Activated naive CD8-positive, alpha-beta T cell treated with anti-CD3 and anti-CD28 coated beads for 36 hours (primary cell): ENCODE results near the gene CDH22. TPM values are rescaled to one million over a fixed set of nuclear protein-coding genes. Genes with fewer than 3 reads are reported as not detected.

Experiments
- DNase-seq: peaks from one replicate; pipeline ENCODE4 v3.0.0; 2021
- H3K27ac Mint-ChIP-seq: one replicate; pipeline ENCODE4 v1.8.0; 2022; ENCODE audit warnings: mild to moderate bottlenecking, moderate library complexity, mixed read lengths
- H3K27me3 Mint-ChIP-seq: one replicate; pipeline ENCODE4 v1.8.0; 2022; ENCODE audit warnings: mild to moderate bottlenecking, mixed read lengths
- H3K36me3 Mint-ChIP-seq: one replicate; pipeline ENCODE4 v1.8.0; 2021; ENCODE audit warnings: mild to moderate bottlenecking, mixed read lengths
- H3K4me1 Mint-ChIP-seq: one replicate; pipeline ENCODE4 v1.8.0; 2021; ENCODE audit warnings: mixed read lengths
- H3K4me3 Mint-ChIP-seq: one replicate; pipeline ENCODE4 v1.8.0; 2022; ENCODE audit warnings: mild to moderate bottlenecking, moderate library complexity, mixed read lengths
- H3K9me3 Mint-ChIP-seq: one replicate; pipeline ENCODE4 v1.8.0; 2022; ENCODE audit warnings: mixed read lengths
- total RNA-seq, 2 experiments: library from RNA; stranded (reverse); gene quantifications; one replicate each; pipeline ENCODE4 v1.2.3, GENCODE V29; 2021

The CDH22 gene
- total RNA-seq, 2 experiments from 2014 or later = 0.12 TPM; not detected in 1

- Mint-ChIP-seq H3K4me3 (no peak overlapping the region), H3K9me3 (no peaks in the 10 kb centered on the region), H3K27ac (no peak overlapping the region), H3K27me3 (peaks cover 34% of the 10 kb centered on the region), H3K4me1 (no peaks in the 10 kb centered on the region), H3K36me3 (no peaks in the 10 kb centered on the region)
- DNase-seq = no peak
Observed at GRCh38 chr20:46304361-46304760, 3.9 kb downstream of the CDH22 start.

DNA sequence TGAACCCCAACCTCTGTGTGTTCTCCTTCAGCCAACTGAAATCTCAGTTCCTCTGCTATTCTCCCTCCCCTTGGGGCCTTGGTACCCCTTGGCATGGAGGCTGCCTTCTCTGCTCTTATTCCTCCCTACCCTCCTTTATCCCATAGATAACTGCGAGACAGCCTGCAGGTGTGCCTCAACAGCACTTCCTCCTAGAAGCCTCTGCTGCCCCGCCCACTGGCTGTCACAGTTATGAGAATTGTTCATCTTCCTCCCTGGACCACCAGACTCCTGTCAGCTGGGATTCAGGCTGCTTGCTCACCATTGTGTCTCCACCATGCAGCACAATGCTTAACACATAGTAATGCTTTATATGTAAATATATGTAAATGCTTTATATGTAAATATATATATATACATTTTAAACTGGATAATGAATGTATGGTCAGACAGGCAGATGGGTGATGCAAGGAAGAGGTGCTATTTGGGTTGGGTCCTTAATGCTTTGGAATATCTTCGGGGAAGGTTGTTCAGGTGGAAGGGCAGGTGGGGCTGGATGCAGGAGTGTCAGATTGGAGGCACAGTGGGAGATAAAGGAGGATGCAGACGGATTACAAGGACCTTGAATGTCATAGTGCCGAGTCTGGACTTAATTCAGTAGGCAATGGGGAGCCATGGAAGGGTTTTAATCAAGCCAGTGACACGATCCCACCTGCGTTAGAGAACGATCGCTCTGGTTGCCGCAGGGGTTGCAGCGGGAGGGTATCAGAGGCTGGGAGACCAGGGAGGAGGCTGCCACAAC is 4.9 kb downstream of the CDH22 start:
- no peak overlapping the region for H3K27ac Mint-ChIP-seq
- H3K9me3 Mint-ChIP-seq = no peaks in the 10 kb centered on the region
- no peak overlapping the region for H3K4me3 Mint-ChIP-seq
- no peaks in the 10 kb centered on the region for H3K4me1 Mint-ChIP-seq
- peaks cover 25% of the 10 kb centered on the region for H3K27me3 Mint-ChIP-seq
- no peaks in the 10 kb centered on the region for H3K36me3 Mint-ChIP-seq
- DNase-seq = no peak

- H3K4me1 Mint-ChIP-seq = no peaks in the 10 kb centered on the region
- peaks cover 27% of the 10 kb centered on the region for H3K27me3 Mint-ChIP-seq
- H3K36me3 Mint-ChIP-seq = no peaks in the 10 kb centered on the region
- H3K27ac Mint-ChIP-seq = no peak overlapping the region
- no peak for DNase-seq
- H3K4me3 Mint-ChIP-seq = no peak overlapping the region
- no peaks in the 10 kb centered on the region for H3K9me3 Mint-ChIP-seq
Observed at GRCh38 chr20:46302106-46302505, 6.2 kb downstream of the CDH22 start.

DNA sequence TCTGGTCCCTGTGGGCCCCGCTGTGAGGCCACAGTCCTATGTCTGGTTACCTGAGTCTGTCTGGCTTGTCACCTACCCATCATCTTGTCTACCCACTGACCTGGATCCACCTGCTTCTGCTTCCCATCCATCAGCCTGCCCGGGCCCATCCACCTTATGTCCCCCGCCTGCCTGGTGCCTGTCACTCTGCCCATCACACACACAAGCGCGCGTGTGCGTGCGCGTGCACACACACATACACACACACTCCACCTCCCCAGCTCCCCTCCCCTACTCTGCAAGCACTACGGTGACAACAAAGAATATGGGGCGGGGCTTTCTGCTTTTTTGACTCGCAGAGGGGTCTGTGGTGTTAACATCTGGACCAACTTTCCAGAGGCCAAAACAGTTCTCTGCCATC is 8.0 kb downstream of the CDH22 start:
- Mint-ChIP-seq H3K27me3 (peaks cover 26% of the 10 kb centered on the region), H3K4me3 (no peak overlapping the region), H3K9me3 (no peaks in the 10 kb centered on the region), H3K36me3 (no peaks in the 10 kb centered on the region), H3K4me1 (no peaks in the 10 kb centered on the region), H3K27ac (no peak overlapping the region)
- no peak for DNase-seq

- Mint-ChIP-seq H3K27me3 (peaks cover 30% of the 10 kb centered on the region), H3K4me1 (no peaks in the 10 kb centered on the region), H3K36me3 (no peaks in the 10 kb centered on the region), H3K27ac (no peak overlapping the region), H3K4me3 (no peak overlapping the region), H3K9me3 (no peaks in the 10 kb centered on the region)
- no peak for DNase-seq
Observed at GRCh38 chr20:46299078-46299477, 9.2 kb downstream of the CDH22 start.

DNA sequence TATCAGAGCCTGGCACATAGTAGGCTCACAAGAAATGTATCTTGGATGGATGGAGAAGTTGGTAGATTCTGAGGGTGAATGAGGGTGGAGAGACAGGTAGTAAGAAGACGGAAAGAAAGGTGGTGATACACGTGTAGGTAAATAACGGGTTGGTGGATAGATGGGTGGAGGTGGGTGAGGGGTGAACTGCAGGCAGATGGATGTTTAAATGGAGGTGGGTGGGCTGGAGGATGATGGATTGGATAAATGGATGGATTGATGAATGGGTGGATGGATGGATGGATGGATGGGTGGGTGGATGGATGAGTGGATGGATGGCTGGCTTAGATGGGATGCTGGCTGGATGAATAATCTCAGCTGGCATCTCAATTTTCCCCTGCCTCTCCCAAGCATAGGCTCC is 9.9 kb downstream of the CDH22 start:
- Mint-ChIP-seq H3K27ac (no peak overlapping the region), H3K36me3 (no peaks in the 10 kb centered on the region), H3K4me3 (no peak overlapping the region), H3K27me3 (peaks cover 29% of the 10 kb centered on the region), H3K4me1 (no peaks in the 10 kb centered on the region), H3K9me3 (no peaks in the 10 kb centered on the region)
- DNase-seq = no peak

GRCh38 chr20:46296526-46297250 is 11.6 kb downstream of the CDH22 start:
- no peak for DNase-seq
- H3K27me3 Mint-ChIP-seq = peaks cover 32% of the 10 kb centered on the region

DNA sequence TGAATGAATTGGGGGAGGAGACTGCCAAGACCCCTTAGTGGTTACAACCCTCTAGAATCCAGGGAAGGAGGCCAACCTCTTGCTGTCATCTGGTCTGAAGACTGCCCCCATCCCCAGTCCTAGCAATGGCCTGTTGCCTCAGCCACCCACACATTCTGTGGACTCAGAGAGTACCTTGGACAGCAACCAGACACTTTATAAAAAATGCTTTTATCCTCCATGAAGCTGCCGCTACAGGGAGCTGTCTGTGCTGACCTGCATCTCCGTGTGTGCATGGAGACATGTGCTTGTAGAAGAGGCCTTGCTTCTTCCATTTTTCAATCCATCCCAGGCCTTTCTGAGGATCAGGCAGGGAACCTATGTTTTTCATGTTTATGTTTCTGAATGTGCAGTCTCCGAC is 15.2 kb downstream of the CDH22 start:
- Mint-ChIP-seq H3K4me3 (no peak overlapping the region), H3K9me3 (no peaks in the 10 kb centered on the region), H3K36me3 (no peaks in the 10 kb centered on the region), H3K27me3 (peaks cover 37% of the 10 kb centered on the region), H3K4me1 (no peaks in the 10 kb centered on the region), H3K27ac (no peak overlapping the region)
- DNase-seq = no peak

More at GRCh38 chr20:46296526-46297250, 11.6 kb downstream of the CDH22 start:
- Mint-ChIP-seq H3K4me1 (no peaks in the 10 kb centered on the region), H3K27ac (no peak overlapping the region), H3K36me3 (no peaks in the 10 kb centered on the region), H3K9me3 (no peaks in the 10 kb centered on the region), H3K4me3 (no peak overlapping the region)

DNA sequence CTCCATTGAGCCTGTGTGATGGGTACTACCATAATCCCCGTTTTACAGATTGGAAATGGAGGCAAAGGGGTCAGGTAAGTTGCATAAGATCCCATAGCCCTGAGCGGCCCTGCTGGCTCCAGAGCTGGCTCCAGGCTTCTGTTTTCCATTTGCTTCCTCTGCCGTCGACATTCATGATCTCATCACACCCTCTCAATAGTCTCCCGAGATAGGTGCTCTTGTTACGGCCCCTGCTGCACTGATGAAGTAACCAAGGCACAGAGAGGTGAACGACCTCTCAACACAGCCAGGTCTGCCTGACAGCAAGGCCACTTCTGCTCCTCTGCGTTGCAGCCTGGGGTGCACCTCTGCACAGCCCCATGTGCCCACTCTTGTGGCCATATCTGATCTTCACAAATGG is 16.9 kb downstream of the CDH22 start:
- H3K4me1 Mint-ChIP-seq = no peaks in the 10 kb centered on the region
- peaks cover 31% of the 10 kb centered on the region for H3K27me3 Mint-ChIP-seq
- no peak overlapping the region for H3K27ac Mint-ChIP-seq
- no peak for DNase-seq
- no peaks in the 10 kb centered on the region for H3K36me3 Mint-ChIP-seq
- H3K4me3 Mint-ChIP-seq = no peak overlapping the region
- H3K9me3 Mint-ChIP-seq = no peaks in the 10 kb centered on the region

DNA sequence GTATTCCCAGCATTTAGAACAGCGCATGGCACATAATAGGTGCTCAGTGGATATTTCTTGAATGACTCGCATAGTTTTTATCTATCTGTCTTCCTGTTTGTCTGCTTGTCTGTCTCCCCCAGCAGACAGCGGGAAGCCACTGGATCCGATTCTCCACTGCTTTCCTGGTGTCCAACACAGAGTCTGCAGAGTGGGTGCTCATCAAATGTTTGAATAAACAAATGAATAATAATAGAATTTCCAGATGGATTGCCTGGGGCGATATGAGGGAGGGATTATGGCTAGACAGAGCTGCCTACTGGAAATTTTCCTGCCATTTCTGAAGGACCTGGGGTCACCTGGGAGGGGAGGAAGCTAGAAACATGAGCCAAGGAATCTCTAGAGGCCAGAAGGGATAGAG is 18.9 kb downstream of the CDH22 start:
- Mint-ChIP-seq H3K4me1 (no peaks in the 10 kb centered on the region), H3K4me3 (no peak overlapping the region), H3K36me3 (no peaks in the 10 kb centered on the region), H3K27ac (no peak overlapping the region), H3K27me3 (peaks cover 31% of the 10 kb centered on the region), H3K9me3 (no peaks in the 10 kb centered on the region)
- no peak for DNase-seq

DNA sequence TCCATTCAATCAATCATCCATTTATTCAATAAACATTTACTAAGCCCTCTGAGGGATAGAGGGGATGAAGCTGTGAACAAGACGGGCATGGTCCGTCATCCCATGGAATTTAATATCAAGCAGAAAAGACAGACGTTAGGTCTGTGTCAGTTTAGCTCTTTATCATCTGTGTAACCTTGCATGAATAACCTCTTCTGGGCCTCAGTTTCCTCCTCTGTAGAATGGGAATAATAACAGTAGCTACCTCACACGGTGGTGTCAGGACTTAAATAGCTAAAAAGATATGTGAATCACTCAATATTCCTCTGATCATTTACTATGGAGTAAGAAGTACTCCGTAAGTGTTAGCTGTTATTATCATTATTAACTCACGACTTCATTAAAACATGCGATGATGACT is 21.3 kb downstream of the CDH22 start:
- no peaks in the 10 kb centered on the region for H3K36me3 Mint-ChIP-seq
- no peak for DNase-seq
- no peak overlapping the region for H3K4me3 Mint-ChIP-seq
- H3K4me1 Mint-ChIP-seq = no peaks in the 10 kb centered on the region
- H3K27me3 Mint-ChIP-seq = peaks cover 30% of the 10 kb centered on the region
- H3K9me3 Mint-ChIP-seq = no peaks in the 10 kb centered on the region
- H3K27ac Mint-ChIP-seq = no peak overlapping the region

- H3K4me1 Mint-ChIP-seq = no peaks in the 10 kb centered on the region
- H3K36me3 Mint-ChIP-seq = no peaks in the 10 kb centered on the region
- H3K27ac Mint-ChIP-seq = no peak overlapping the region
- no peaks in the 10 kb centered on the region for H3K9me3 Mint-ChIP-seq
- DNase-seq = no peak
- peaks cover 33% of the 10 kb centered on the region for H3K27me3 Mint-ChIP-seq
- H3K4me3 Mint-ChIP-seq = no peak overlapping the region
Observed at GRCh38 chr20:46286382-46286781, 21.9 kb downstream of the CDH22 start.

DNA sequence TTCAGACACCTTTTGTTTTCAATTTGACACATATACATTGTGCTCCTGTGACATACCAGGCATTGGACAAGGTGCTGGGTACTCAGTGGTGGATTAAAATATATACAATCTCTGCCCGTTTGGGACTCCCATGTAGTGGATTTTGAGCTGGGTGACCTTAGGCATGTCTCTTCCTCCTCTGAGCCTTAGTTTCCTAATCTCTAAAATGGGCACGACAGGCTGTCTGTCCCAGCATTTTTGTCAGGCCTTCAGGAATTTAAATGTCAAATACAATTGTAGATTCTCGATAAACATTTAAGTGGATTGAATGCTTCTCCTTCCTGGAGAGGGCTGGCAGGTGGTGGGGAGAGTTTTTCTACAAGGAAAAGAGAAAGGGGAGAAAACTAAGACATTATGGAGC is 22.6 kb downstream of the CDH22 start:
- H3K27me3 Mint-ChIP-seq = peaks cover 38% of the 10 kb centered on the region
- H3K9me3 Mint-ChIP-seq = no peaks in the 10 kb centered on the region
- H3K4me1 Mint-ChIP-seq = no peaks in the 10 kb centered on the region
- DNase-seq = no peak
- no peak overlapping the region for H3K27ac Mint-ChIP-seq
- H3K4me3 Mint-ChIP-seq = no peak overlapping the region
- H3K36me3 Mint-ChIP-seq = no peaks in the 10 kb centered on the region

GRCh38 chr20:46285072-46285471 is 23.2 kb downstream of the CDH22 start:
- Mint-ChIP-seq H3K27me3 (peaks cover 39% of the 10 kb centered on the region), H3K4me1 (no peaks in the 10 kb centered on the region), H3K9me3 (no peaks in the 10 kb centered on the region), H3K36me3 (no peaks in the 10 kb centered on the region), H3K4me3 (no peak overlapping the region), H3K27ac (no peak overlapping the region)
- DNase-seq = no peak

DNA sequence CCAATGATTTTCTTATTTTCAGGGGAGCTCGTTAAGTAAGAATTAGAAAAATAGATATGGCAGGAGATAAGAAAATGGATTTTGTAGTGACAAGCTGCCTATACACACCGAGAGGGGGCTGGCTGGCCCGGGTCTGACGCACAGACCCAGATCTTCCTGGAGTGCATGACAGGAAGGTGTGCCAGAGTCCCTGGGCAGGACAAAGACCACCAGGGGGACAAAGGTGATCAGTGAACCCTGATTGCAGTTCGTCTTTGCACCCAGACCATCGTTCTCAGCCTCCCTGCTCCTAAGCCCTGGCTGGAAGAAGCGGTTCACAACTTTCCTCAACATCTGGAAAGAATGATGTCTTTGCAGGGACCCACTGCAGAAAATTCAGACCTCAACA is 24.3 kb downstream of the CDH22 start:
- no peak for DNase-seq
- H3K27ac Mint-ChIP-seq = no peak overlapping the region
- peaks cover 40% of the 10 kb centered on the region for H3K27me3 Mint-ChIP-seq
- no peak overlapping the region for H3K4me3 Mint-ChIP-seq
- no peaks in the 10 kb centered on the region for H3K9me3 Mint-ChIP-seq
- no peaks in the 10 kb centered on the region for H3K4me1 Mint-ChIP-seq
- H3K36me3 Mint-ChIP-seq = no peaks in the 10 kb centered on the region
